Suppressor macrophage treated with lipopolysaccharide for 1 hour (primary cell): Measurements from ENCODE around the gene ACVR2B.
"Not testable (repeated sequence)": the region's sequence is repeated elsewhere in the genome, so short reads cannot be mapped to it uniquely, and the experiment has no call there.

Source experiments
- DNase-seq, 3 donors: peaks; one replicate each; pipeline ENCODE4 v3.0.0-alpha.2; 2020 to 2022

Gene ACVR2B

DNA sequence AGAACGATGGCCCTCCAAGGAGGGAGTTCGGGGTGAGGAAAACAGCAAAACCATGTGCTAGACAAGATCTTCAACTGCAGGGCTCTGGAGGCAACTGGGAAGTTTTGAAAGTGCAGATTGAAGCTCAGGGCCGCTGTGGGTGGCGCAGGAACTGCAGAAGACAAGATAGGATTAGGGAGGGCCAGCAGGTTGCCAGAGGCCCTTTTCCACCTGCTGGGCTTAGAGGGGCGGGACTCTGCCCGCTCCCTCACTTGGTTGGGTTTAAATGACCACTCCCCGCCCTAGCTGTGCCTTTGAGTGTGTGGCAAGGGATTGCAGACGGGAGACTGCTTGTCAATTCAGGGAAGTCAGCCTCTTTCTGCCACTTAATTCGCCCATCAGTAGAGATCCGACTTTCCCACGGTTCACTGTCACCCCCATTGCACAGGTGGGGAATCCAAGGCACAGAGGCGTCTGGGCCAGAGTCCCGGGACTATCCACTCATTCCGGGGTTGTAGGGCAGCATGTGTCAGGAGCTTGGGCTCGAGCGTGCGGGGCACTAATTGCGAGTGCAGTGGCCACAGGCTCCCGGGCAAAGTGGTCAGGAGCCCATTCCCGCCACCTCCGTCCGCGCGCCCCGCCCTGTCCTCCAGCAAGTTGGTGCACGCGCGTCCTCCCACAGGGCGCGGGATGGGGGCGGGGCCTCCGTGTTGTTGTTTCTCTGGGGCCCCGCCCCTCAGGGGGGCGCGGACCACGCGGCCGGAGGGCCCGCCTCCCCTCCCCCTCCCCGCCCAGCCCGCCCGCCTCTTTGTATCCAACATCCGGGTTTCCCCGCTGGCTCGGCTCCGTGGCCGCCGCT lies at the start of gene ACVR2B:
Gene ACVR2B, plus strand, starts transcription at position 816 of the 838 bp plus-strand sequence. CDS start 433 bp downstream, outside the sequence.
- peak; percentile 79 to 94 (median 87) for DNase-seq

DNA sequence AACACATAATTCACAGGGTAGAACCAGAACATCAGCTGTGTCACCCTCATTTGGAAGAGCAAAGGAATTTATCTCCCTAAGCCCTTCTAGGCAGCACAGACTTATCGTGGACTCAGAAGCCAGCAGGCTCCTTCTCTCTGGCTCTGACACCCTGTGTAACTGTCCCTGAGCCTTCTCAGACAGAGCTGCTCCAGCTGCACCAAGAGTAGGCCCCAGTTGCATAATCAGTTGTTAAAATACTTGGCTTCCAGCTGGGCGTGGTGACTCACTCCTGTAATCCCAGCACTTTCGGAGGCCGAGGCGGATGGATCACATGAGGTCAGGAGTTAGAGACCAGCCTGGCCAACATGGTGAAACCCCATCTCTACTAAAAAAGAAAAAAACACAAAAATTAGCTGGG lies 49.4 kb upstream of the ACVR2B start:
- DNase-seq, result peak in 2 of 3 donors; percentile 1 to 2

DNA sequence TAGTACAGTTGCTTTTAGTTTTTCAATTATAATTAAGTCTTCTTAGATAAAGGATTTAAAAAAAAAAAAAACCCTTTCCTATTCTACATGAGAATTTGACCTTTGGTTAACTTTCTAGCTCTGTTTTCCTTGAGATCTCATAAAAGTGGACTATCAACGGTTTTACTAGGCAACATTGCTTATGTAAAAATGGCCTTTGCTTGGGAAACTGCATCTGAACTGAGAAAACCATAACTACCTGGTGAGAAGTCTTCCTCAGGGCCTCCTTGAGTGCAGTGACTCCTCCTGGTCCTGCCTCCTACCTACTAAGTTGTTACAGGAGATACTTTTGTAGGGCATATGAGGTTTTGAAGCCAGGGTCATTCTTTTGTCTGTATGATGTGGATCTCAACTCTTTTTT lies 42.1 kb upstream of the ACVR2B start:
- DNase-seq, result no peak

DNA sequence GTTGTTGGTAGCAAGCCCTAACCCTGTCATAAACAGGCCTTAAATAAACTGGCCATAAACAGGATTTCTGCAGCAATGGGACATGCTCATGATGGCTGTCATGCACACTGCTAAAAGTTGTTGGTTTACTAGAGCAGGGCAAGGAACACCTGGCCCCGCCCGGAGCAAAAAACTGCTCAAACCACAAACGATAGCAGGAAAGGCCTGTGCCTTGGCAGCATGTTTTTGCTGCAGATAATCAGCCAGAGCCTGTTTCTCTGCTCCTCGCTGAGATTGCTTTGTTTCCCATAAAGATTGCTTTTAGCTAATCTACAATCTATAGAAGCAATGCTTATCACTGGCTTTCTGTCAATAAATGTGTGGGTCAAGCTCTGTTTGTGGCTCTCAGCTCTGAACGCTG lies 32.9 kb upstream of the ACVR2B start:
- not testable (repeated sequence) for DNase-seq

DNA sequence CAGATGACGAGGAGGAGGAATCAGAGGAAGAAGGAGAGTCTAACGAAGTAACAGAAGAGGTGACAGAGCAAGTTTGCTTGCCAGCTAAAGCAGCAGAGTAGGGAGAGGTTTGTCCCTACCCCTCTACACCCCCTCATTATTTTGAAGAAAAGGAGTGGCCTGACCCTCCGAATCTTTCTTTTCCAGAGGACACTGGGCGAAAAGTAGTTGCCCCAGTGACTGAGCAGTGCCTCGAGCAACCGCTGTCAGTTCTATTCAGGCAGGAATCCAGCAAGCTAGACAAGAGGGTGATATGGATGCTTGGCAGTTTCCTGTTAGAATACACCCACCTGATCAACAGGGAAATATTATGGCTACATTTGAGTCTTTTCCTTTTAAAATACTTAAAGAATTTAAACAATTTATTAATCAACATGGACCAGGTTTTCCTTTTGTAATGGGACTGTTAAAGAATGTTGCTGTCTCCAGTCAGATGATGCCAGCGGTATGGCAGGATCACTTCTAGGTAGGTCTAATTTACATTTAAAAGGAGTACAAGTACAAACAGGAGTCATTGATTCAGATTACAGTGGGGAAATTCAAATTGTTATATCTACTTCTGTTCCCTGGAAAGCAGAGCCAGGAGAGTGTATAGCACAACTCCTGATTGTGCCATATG lies 31.9 kb upstream of the ACVR2B start:
- no peak for DNase-seq

DNA sequence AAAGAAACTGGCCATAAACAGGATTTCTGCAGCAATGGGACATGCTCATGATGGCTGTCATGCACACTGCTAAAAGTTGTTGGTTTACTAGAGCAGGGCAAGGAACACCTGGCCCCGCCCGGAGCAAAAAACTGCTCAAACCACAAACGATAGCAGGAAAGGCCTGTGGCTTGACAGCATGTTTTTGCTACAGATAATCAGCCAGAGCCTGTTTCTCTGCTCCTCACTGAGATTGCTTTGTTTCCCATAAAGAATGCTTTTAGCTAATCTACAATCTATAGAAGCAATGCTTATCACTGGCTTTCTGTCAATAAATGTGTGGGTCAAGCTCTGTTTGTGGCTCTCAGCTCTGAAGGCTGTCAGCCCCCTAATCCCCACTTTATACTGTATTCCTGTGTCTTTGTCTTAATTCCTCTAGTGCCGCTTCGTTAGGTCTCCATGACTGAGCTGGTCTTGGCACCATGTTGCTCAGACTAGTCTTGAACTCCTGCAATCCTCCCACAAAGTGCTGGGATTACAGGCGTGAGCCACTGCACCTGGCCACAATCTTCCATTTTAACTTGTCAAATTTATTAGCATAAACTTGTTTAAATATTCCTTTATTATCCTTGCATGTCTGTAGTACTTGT lies 26.8 kb upstream of the ACVR2B start:
- not testable (repeated sequence) for DNase-seq

DNA sequence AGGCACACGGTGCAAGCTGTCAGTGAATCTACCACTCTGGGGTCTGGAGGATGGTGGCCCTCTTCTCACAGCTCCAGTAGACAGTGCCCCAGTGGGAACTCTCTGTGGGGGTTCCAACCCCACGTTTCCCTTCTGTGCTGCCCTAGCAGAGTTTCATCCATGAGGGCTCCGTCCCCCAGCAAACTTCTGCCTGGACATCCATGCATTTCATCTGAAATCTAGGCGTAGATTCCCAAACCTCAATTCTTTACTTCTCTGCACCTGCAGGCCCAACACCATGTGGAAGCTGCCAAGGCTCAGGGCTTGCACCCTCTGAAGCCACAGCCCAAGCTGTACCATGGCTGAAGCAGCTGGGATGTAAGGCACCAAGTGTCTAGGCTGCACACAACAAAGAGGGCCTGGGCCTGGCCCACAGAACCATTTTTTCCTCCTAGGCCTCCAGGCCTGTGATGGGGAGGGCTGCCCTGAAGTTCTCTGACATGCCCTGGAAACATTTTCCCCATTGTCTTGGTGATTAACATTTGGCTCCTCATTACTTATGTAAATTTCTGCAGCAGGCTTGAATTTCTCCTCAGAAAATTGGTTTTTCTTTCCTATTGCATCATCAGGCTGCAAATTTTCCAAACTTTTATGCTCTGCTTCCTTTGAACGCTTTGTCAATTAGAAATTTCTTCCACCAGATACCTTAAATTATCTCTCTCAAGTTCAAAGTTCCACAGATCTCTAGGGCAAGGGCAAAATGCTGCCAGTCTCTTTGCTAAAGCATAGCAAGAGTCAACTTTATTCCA lies 20.6 kb upstream of the ACVR2B start:
- peak in 1 of 3 donors; percentile 7 for DNase-seq

DNA sequence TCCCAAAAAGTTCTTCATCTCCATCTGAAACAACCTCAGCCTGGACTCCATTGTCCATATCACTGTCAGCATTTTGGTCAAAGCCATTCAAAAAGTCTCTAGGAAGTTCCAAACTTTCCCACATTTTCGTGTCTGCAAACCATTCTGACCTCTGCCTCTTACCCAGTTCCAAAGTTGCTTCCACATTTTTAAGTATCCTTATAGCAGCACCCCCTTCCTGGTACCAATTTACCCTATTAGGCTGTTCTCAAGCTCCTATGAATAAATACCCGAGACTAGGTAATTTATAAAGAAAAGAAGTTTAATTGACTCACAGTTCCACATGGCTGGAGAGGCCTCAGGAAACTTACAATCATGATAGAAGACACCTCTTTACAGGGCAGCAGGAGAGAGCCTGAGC lies 20.0 kb upstream of the ACVR2B start:
- not testable (repeated sequence) for DNase-seq

DNA sequence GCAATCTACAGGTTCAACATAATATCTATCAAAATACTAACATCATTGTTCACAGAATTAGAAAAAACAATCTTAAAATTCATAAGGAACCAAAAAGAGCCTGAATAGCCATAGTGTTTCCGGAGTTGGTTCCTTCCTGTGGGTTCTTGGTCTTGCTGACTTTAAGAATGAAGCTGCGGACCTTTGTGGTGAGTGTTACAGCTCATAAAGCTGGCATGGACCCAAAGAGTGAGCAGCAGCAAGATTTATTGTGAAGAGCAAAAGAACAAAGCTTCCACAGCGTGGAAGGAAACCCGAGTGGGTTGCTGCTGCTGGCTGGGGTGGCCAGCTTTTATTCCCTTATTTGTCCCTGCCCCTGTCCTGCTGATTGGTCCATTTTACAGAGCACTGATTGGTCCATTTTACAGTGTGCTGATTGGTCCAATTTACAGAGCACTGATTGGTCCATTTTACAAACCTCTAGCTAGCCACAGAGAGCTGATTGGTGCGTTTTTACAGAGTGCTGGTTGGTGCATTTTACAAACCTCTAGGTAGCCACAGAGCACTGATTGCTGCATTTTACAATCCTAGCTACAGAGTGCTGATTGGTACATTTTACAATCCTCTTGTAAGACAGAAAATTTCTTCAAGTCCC lies 15.1 kb upstream of the ACVR2B start:
- DNase-seq, result peak; percentile 53 to 62 (median 60)

DNA sequence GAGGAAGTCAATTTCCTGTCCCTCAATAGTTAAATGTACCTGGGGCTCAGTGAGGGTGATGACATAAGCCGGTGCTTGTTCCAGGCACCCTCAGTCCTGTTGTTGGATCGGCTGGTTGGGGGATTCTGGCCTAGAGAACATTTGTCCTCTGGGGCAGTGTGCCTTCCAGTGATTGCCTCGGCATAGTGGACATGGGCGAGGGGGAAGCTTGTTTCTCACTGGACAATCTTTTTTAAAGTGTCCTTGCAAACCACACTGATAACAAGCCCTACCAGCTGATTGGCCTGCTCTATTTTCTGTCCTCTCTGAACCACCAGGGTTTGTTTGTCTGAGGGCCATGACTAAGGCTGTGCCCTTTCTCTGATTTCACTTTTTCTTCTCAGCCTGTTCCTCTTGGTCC lies 10.5 kb upstream of the ACVR2B start:
- not testable (repeated sequence) for DNase-seq

DNA sequence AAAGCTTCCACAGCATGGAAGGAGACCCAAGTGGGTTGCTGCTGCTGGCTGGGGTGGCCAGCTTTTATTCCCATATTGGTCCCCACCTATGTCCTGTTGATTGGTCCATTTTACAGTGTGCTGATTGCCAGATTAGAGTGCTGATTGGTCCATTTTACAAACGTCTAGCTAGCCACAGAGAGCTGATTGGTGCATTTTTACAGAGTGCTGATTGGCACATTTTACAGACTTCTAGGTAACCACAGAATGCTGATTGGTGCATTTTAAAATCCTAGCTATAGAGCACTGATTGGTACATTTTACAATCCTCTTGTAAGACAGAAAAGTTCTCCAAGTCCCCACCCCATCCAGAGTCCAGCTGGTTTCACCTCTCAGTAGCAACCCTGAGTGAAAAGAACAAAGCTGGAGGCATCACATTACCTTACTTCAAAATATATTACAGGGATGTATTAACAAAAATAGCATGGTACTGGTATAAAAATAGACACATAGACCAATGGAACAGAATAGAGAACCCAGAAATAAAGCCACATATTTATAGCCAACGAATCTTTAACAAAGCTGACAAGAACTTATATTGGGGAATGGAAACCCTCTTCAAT lies 7.5 kb upstream of the ACVR2B start:
- DNase-seq, result no peak

DNA sequence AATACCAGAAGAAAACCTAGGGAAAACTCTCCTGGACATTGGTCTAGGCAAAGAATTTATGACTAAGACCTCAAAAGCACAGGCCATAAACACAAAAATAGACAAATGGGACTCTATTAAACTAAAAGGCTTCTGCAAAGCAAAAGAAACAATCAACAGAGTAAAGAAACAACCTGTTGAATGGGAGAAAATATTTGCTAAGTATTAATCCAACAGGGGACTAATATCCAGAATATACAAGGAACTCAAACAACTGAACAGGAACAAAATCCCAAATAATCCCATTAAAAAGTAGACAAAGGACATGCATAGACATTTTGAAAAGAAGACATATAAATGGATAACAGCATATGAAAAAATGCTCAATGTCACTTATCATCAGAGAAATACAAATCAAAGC lies 6.9 kb upstream of the ACVR2B start:
- no peak for DNase-seq

DNA sequence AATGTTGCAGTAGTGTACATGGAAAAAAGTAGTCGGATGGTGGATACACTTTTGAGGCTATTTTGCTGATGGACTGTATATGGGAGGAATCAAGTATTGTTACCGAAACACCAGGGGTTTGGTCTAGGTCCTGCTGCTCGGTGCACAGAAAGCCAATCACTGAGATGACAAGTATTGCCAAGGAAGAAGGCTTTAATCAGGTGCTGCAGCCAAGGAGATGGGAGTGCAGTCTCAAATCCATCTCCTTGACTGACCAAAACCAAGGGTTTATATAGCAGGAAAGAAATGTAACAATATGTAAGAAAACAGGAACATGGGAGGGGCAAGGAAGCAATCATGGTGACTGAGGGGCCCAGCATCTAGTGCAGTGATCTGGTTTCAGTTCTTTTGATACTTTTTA lies 2.8 kb upstream of the ACVR2B start:
- DNase-seq, result no peak

DNA sequence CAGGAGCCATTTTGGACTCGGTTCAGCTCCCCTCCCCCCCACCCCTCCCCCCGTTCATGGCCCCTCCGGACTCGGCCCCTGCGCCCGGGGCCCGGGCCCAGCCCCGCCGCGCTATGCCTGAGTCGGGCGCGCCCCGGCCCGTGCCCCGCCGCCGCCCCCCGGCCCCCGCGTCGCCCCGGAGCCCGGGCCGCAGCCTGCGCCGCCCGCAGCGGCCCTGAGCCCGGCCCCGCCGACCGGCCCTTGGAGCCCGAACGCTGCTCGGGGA lies 155 bp downstream of the ACVR2B start:
- DNase-seq, result no peak

DNA sequence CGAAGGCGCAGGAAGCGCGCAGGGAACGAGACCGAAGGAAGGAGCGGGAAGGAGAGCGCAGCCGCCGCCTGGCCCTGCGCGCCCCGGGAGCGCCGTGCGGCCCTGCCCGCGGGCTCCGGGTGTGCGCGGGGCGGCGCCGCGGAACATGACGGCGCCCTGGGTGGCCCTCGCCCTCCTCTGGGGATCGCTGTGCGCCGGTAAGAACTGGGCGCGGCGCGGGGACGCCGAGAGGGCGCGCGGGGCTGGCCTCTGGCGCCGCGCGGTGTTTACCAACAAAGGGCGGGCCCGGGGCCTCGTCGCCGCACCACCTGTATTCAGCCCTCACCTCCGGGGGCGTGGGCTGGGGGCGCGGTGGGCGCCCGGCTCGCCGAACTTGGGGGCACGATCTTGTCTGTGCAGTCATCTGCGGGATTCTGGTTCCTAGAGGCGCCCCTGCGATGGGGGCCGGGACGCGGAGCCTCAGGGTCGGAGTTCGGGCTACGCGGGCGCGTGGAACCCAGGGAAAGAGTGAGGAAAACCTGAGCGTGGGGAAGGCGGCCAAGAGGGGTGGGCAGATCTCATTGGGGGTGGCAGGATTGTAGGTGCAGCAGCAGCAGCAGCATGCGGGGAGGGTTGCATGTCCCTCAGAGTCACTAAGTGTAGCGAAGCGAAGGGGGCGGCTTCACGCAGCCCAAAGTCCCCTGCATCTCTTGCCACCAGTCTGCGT lies 641 bp downstream of the ACVR2B start:
- peak; percentile 31 to 63 (median 36) for DNase-seq

DNA sequence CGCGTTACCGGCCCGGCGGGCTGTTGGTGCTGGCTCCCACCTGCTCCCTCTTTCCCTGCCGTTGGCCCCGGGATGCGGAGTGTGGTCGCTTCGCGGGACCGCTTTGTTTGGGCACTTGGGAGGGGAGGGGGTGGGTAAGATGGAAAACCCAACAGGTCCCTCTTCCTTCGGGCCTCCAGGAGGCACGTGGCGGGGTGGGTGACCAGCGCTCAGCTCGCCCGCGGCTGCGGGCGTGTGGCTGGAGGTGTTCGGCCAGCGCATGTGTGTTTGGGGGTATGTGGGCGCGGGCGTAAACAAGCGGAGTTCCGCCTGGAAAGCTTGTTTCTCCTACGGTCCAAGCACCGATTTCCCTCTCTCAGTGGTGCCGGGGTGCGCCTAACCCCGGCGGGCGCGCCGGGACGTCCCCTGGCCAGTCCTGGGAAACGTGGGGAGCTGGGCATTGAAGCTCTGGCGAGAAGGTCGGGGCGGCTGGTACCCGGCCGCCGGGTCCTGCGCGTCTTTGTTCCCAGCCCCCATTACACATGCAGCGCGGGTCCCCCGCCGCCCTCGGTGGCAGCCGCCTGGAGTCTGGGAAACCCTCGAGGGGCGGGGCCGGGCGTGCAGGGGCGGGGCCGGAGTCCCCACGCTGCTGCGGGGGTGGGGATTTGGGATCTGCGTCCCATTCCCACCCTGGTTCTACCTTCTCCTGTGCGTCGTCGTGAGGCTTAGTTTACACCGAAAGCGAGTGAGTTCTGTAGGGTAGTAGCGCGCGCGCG lies 1.4 kb downstream of the ACVR2B start:
- DNase-seq, result peak; percentile 25 to 69 (median 44)

DNA sequence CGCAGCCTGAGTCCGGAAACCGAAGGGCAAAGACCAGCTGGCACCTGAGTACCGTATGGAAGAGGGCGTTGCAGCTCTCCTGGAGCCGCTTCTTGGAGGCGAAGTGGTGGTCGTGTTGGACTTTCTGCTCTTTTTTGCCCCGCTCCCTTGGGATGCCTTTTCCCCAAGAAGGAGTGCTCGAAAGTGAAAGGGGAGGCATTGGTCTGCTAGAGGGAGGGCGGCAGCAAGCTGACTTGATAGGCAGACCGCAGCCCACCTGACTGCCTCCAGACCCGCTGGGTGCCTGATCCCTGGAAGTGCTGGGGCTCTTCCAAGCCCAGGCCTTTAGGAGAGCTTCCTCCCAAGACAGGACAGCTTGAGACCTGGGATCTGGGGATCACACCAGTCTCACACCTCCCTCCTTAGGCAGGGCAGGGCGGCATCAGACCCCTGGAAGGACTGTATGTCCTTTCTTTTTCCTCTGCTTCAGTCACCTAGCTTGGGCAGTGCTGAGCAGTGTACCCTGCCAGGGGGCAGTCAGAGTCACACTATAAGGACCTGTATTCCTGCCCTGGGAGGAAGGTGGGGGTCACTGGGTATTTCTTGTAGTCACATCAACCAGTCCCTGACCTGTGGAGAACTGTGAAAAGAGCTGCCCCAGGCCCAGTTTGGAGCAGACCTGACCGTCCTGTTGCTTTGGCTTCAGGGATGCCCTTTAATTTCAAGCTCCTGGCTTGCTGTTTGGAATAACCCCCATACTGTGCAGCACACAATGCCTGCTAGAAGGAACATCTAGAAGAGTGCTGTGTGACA lies 2.1 kb downstream of the ACVR2B start:
- DNase-seq, result peak in 1 of 3 donors; percentile 6

DNA sequence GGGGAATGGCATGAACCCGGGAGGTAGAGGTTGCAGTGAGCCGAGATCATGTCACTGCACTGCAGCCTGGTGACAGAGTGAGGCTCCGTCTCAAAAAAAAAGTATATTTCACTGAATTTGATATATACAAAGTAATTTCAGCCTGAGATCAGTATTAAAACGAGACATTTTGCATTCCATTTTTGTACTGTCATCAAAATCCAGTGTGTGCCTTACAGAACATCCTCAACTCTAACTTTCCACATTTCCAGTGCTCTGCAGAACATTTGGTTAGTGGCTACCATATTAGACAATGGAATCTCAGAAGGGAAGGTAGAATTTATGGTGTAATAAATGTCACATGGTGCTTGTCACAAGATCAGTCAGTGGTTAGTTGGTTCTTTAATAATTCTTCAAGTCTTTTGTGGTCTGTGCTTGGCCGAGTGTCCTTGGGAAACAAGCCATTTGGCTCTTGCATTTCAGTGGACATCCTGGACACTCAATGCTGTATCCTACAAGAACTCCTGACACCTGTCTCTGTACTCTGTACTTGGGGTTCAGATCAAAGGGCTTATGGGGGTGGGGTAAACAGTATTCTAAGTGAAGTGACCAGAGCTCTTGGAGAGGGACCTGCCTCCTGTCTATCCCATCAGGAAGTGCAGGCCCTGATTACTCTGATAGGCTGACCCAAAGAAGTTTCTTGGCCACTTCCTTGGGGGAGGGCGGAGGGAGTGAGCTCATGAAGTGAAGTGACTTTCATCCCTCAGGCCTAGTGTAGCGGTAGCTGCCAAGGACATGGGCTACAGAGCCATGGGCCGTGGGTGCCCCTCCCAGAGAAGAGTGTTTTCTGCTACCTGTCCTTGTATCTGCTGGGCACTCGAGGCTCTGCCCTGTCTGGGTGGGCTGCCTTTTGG lies 3.7 kb downstream of the ACVR2B start:
- peak in 2 of 3 donors; percentile 10 to 17 for DNase-seq
